PC-3 (cell line): ENCODE data around the gene IQCF5. TPM values are rescaled to one million over a fixed set of nuclear protein-coding genes. Genes with fewer than 3 reads are reported as not detected.

ENCODE experiments used
- ATAC-seq: fragments of 200-7000 bp; cut with Tn5 transposase; 2 replicates; pipeline ENCODE4 v1.9.1; 2020; ENCODE audit warnings: mild to moderate bottlenecking, moderate library complexity
- BruUV-seq: library from RNA; stranded (reverse); fragments of 400-500 nt; replicated peaks from 2 replicates; lab custom pipeline; 2021; lab: Mats Ljungman, UMichigan
- CTCF ChIA-PET: fragments of 300-600 bp; sonication (Branson Sonifier 250); formaldehyde crosslinking; loops from one replicate; lab custom pipeline; 2022; ENCODE audit warnings: antibody characterized with exemption; lab: Charles Lee
- POLR2A ChIA-PET: fragments of 300-600 bp; sonication (Branson Sonifier 250); formaldehyde crosslinking; loops from one replicate; lab custom pipeline; 2022; ENCODE audit warnings: antibody characterized with exemption; ENCODE audit not compliant: unreplicated experiment; lab: Charles Lee
- DNase-seq: peaks from one replicate; pipeline ENCODE4 v3.0.0-alpha.2; 2015
- H2AFZ ChIP-seq: fragments of 300-600 bp; sonication (generic); 2 replicates; pipeline ENCODE4 v1.6.0; 2016; ENCODE audit warnings: antibody characterized with exemption, low read length
- H3F3A ChIP-seq: fragments of 300-600 bp; sonication (generic); one replicate; pipeline ENCODE4 v1.6.0; 2017; ENCODE audit warnings: antibody characterized with exemption, low read length, control low read depth, mild to moderate bottlenecking; ENCODE audit not compliant: unreplicated experiment
- H3K27ac ChIP-seq: fragments of 300-600 bp; sonication (generic); 2 replicates; pipeline ENCODE4 v1.5.1; 2016; ENCODE audit warnings: mild to moderate bottlenecking, low read length
- H3K27me3 ChIP-seq: fragments of 300-600 bp; sonication (generic); 2 replicates; pipeline ENCODE4 v1.6.1; 2016; ENCODE audit warnings: low read length, mixed read lengths
- H3K36me3 ChIP-seq: fragments of 300-600 bp; sonication (generic); 2 replicates; pipeline ENCODE4 v1.6.1; 2016; ENCODE audit warnings: low read depth, mixed run types, low read length, mixed read lengths
- H3K4me1 ChIP-seq: fragments of 300-600 bp; sonication (generic); 2 replicates; pipeline ENCODE4 v1.5.1; 2016; ENCODE audit warnings: low read length; ENCODE audit not compliant: insufficient read depth
- H3K4me2 ChIP-seq: fragments of 300-600 bp; sonication (generic); 2 replicates; pipeline ENCODE4 v1.6.0; 2016; ENCODE audit warnings: low read length
- H3K4me3 ChIP-seq: fragments of 300-600 bp; sonication (generic); 2 replicates; pipeline ENCODE4 v1.5.1; 2016; ENCODE audit warnings: mild to moderate bottlenecking, low read length, mixed read lengths
- H3K79me2 ChIP-seq: fragments of 300-600 bp; sonication (generic); 2 replicates; pipeline ENCODE4 v1.6.1; 2017; ENCODE audit warnings: low read length, mixed read lengths
- H3K9ac ChIP-seq: fragments of 300-600 bp; sonication (generic); 2 replicates; pipeline ENCODE4 v1.6.0; 2016; ENCODE audit warnings: mild to moderate bottlenecking, low read length
- H3K9me2 ChIP-seq: fragments of 300-600 bp; sonication (generic); replicated peaks from 2 replicates; pipeline ENCODE4 v1.6.1; 2016; ENCODE audit warnings: mixed run types, low read length, mixed read lengths
- H3K9me3 ChIP-seq: fragments of 300-600 bp; sonication (generic); 2 replicates; pipeline ENCODE4 v1.6.1; 2016; ENCODE audit warnings: low read length, mixed read lengths
- H4K20me1 ChIP-seq: fragments of 300-600 bp; sonication (generic); 2 replicates; pipeline ENCODE4 v1.6.1; 2016; ENCODE audit warnings: low read length, mixed read lengths
- EZH2 ChIP-seq: fragments of 300-600 bp; sonication (generic); IDR thresholded peaks from one replicate; pipeline ENCODE4 v1.6.1; 2017; ENCODE audit warnings: antibody characterized with exemption, mild to moderate bottlenecking, low read length; ENCODE audit not compliant: unreplicated experiment
- EZH2phosphoT487 ChIP-seq: fragments of 300-600 bp; sonication (generic); IDR thresholded peaks from 2 replicates; pipeline ENCODE4 v1.6.1; 2018; ENCODE audit warnings: mild to moderate bottlenecking, antibody characterized with exemption, low read length, borderline replicate concordance
- intact Hi-C: fragments of 100-400 bp; cut with micrococcal nuclease; formaldehyde crosslinking; loops from 2 replicates; pipeline ENCODE4 v1.9.0; 2023
- total RNA-seq: library from RNA; depleted of rRNA; stranded (reverse); fragments of >200 nt; gene quantifications from 2 replicates; pipeline ENCODE4 v1.2.3, GENCODE V29; 2014
- TF ChIP-seq, protein P1 (sequence below): fragments of 300-600 bp; sonication (generic); conservative IDR thresholded peaks from 2 replicates; pipeline ENCODE4 v1.5.1; 2017; ENCODE audit warnings: antibody characterized with exemption, low read depth, mild to moderate bottlenecking, low read length

The IQCF5 gene
- total RNA-seq, 1 experiment from 2014 or later: not detected

DNA sequence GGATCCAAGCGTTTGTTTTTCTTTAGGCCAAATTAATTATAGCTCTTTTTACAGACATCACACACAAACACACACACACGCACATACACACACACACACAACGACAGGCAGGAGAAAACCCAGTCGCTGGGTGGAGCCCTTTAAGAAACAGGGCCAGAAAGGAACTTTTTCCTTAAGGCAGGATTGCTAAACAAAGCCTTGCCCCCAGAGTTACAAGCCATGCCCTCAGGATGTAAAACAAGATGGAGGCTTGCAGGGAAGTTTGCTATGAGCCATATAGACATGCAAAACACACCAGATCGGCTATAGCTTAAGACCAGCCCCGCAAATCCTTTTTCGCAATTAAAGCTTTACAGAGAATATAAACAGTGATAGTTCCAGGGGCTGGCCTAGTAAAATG is 30.3 kb downstream of the IQCF5 start:
- BruUV-seq: no TSS peak
- H2AFZ ChIP-seq: no peak overlapping the region
- H3K9ac ChIP-seq: no peak overlapping the region
- no peak overlapping the region for H3K4me2 ChIP-seq
- no peaks in the 10 kb centered on the region for H4K20me1 ChIP-seq
- peaks cover 74% of the 10 kb centered on the region for H3K27me3 ChIP-seq
- TF ChIP-seq EZH2 (no peak), EZH2phosphoT487 (no peak)
- TF ChIP-seq, protein P1, sequence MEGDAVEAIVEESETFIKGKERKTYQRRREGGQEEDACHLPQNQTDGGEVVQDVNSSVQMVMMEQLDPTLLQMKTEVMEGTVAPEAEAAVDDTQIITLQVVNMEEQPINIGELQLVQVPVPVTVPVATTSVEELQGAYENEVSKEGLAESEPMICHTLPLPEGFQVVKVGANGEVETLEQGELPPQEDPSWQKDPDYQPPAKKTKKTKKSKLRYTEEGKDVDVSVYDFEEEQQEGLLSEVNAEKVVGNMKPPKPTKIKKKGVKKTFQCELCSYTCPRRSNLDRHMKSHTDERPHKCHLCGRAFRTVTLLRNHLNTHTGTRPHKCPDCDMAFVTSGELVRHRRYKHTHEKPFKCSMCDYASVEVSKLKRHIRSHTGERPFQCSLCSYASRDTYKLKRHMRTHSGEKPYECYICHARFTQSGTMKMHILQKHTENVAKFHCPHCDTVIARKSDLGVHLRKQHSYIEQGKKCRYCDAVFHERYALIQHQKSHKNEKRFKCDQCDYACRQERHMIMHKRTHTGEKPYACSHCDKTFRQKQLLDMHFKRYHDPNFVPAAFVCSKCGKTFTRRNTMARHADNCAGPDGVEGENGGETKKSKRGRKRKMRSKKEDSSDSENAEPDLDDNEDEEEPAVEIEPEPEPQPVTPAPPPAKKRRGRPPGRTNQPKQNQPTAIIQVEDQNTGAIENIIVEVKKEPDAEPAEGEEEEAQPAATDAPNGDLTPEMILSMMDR: no peak
- DNase-seq (no peak), ATAC-seq (no peak)
- ChIA-PET CTCF (no interaction called here), POLR2A (no interaction called here)
- H3K9me2 ChIP-seq: no peaks in the 10 kb centered on the region
- H3F3A ChIP-seq: no peaks in the 10 kb centered on the region
- no peak overlapping the region for H3K27ac ChIP-seq
- no peaks in the 10 kb centered on the region for H3K79me2 ChIP-seq
- no peaks in the 10 kb centered on the region for H3K36me3 ChIP-seq
- H3K9me3 ChIP-seq: no peaks in the 10 kb centered on the region
- intact Hi-C loops: no loop called here
- no peaks in the 10 kb centered on the region for H3K4me1 ChIP-seq
- H3K4me3 ChIP-seq: no peak overlapping the region

DNA sequence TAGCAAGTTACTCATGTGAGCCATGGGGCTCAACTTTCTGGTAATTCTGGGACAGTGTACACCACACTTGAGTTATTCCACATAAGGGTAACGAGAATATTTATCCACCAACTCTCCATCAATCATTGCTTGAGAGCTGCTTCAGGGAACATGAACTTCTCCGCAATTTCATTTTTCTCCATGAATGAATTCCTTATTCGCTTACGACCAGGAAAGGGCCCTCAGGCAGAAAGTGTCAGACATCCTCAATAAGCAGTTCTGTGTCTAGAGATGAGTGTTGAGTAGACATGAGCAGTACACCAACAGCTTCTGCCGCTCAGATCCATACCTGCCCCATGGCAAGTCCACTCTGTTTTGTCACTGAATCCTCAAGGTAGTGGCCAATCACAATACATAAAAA is 38.8 kb downstream of the IQCF5 start:
- ChIA-PET POLR2A (no interaction called here), CTCF (no interaction called here)
- no peaks in the 10 kb centered on the region for H3K4me1 ChIP-seq
- peaks cover 61% of the 10 kb centered on the region for H3K27me3 ChIP-seq
- H3F3A ChIP-seq: no peaks in the 10 kb centered on the region
- TF ChIP-seq EZH2: no peak
- TF ChIP-seq, protein P1: no peak
- no peak for TF ChIP-seq EZH2phosphoT487
- no peak overlapping the region for H3K9ac ChIP-seq
- no peaks in the 10 kb centered on the region for H4K20me1 ChIP-seq
- H3K36me3 ChIP-seq: no peaks in the 10 kb centered on the region
- no peak overlapping the region for H3K27ac ChIP-seq
- H2AFZ ChIP-seq: no peak overlapping the region
- no peak overlapping the region for H3K4me2 ChIP-seq
- no peak for DNase-seq
- H3K9me2 ChIP-seq: peaks cover 2% of the 10 kb centered on the region; the same call in 1 of the 2 replicates
- no peaks in the 10 kb centered on the region for H3K9me3 ChIP-seq
- H3K4me3 ChIP-seq: no peak overlapping the region
- no peaks in the 10 kb centered on the region for H3K79me2 ChIP-seq
- intact Hi-C loops: no loop called here
- BruUV-seq: no TSS peak
- ATAC-seq: no peak

DNA sequence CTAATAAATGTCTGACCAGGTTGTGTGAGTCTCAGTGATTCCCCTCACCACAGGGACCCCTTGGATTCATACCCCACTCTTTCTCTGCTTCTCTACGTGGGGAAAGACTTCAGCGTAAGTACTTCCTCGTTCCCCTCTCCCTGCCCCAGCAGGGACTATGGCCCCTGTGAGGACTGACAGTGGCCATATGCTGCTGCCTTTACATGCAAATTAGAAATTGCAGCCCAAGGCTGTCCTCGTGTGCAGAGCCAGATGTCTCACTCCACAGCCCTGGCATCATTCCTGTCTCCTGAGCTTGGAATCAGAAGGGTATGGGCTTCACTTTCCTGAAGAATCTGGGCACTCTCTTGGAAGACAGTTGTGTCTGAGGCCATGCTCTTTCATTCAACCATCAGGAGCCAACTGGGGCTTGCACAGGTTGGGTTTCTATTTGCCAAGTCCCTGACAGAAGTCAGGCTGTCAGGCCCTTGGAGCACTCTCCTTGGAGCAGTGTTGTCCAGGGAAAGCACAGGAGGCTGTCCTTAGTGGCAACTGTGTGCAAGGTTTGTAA is 44.5 kb downstream of the IQCF5 start:
- 0 out of 2 replicates have a peak, but pooled peaks cover 6% of the 10 kb centered on the region for H3K9me3 ChIP-seq
- no peaks in the 10 kb centered on the region for H3F3A ChIP-seq
- H3K79me2 ChIP-seq: no peaks in the 10 kb centered on the region
- no peak overlapping the region for H3K4me2 ChIP-seq
- TF ChIP-seq EZH2phosphoT487: no peak
- TF ChIP-seq, protein P1: no peak
- TF ChIP-seq EZH2: no peak
- ChIA-PET CTCF (no interaction called here), POLR2A (no interaction called here)
- no peaks in the 10 kb centered on the region for H3K4me1 ChIP-seq
- no peak for ATAC-seq
- H3K9me2 ChIP-seq: no peaks in the 10 kb centered on the region
- no peak overlapping the region for H2AFZ ChIP-seq
- H4K20me1 ChIP-seq: no peaks in the 10 kb centered on the region
- H3K9ac ChIP-seq: no peak overlapping the region
- no peak overlapping the region for H3K4me3 ChIP-seq
- BruUV-seq: no TSS peak
- intact Hi-C loops: no loop called here
- no peak for DNase-seq
- peaks cover 22% of the 10 kb centered on the region for H3K27me3 ChIP-seq
- no peak overlapping the region for H3K27ac ChIP-seq
- H3K36me3 ChIP-seq: no peaks in the 10 kb centered on the region
